Natural killer cell (primary cell): ENCODE data around the gene GRHPR. TPM values are rescaled to one million over a fixed set of nuclear protein-coding genes. Genes with fewer than 3 reads are reported as not detected.
"Not testable (repeated sequence)": the region's sequence is repeated elsewhere in the genome, so short reads cannot be mapped to it uniquely, and the experiment has no call there.

Experiments
- ATAC-seq, 3 donors: fragments of 150-1000 bp in 2 of 3; fragments of 200-7000 bp in 1 of 3; cut with Tn5 transposase; 1 replicate in 1 of 3; 2 replicates in 2 of 3; pipeline ENCODE4 v1.10.0; 2021; ENCODE audit warnings: mild to moderate bottlenecking in 2 of 3, moderate library complexity in 2 of 3
- DNase-seq, 2 donors: peaks; one replicate each; pipeline versions ENCODE4 v3.0.0 to v3.0.0-alpha.2; 2013 to 2021; ENCODE audit warnings: mixed read lengths in 1 of 2
- H3K27ac ChIP-seq: one replicate; pipeline ENCODE4 v1.5.1; 2013; ENCODE audit warnings: mild to moderate bottlenecking, low read length
- H3K27me3 ChIP-seq: one replicate; pipeline ENCODE4 v1.6.1; 2013; ENCODE audit warnings: low read length; ENCODE audit not compliant: control insufficient read depth, insufficient read depth
- H3K36me3 ChIP-seq: one replicate; pipeline ENCODE4 v1.6.1; 2013; ENCODE audit warnings: low read length; ENCODE audit not compliant: control insufficient read depth, insufficient read depth
- H3K4me1 ChIP-seq: one replicate; pipeline ENCODE4 v1.6.1; 2013; ENCODE audit warnings: low read length; ENCODE audit not compliant: control insufficient read depth, insufficient read depth
- H3K4me3 ChIP-seq: one replicate; pipeline ENCODE4 v1.5.1; 2013; ENCODE audit warnings: low read length
- H3K9me3 ChIP-seq: one replicate; pipeline ENCODE4 v1.6.1; 2013; ENCODE audit warnings: low read length; ENCODE audit not compliant: control insufficient read depth, insufficient read depth
- H3K27ac Mint-ChIP-seq, 2 donors: one replicate each; pipeline ENCODE4 v1.8.0; 2022; ENCODE audit warnings: mild to moderate bottlenecking in 2 of 2, mixed read lengths in 2 of 2, moderate library complexity in 1 of 2
- H3K27me3 Mint-ChIP-seq, 2 donors: one replicate each; pipeline ENCODE4 v1.8.0; 2022; ENCODE audit warnings: low read depth in 2 of 2, mixed read lengths in 2 of 2
- H3K36me3 Mint-ChIP-seq: one replicate; pipeline ENCODE4 v1.8.0; 2022; ENCODE audit warnings: mixed read lengths
- H3K4me1 Mint-ChIP-seq, 2 donors: one replicate each; pipeline ENCODE4 v1.8.0; 2022; ENCODE audit warnings: mixed read lengths in 2 of 2
- H3K4me3 Mint-ChIP-seq: one replicate; pipeline ENCODE4 v1.8.0; 2022; ENCODE audit warnings: mild to moderate bottlenecking, moderate library complexity, mixed read lengths
- H3K9me3 Mint-ChIP-seq, 2 donors: one replicate each; pipeline ENCODE4 v1.8.0; 2022; ENCODE audit warnings: mixed read lengths in 2 of 2
- CTCF ChIP-seq: fragments of 200-600 bp; IDR thresholded peaks from one replicate; pipeline ENCODE4 v1.8.0; 2022; ENCODE audit warnings: antibody characterized with exemption
- WGBS: methylation state at CpG from one replicate; pipeline ENCODE4 v1.1.7; 2013; ENCODE audit warnings: missing lambda C conversion rate; ENCODE audit not compliant: insufficient coverage; 5-methylcytosine and 5-hydroxymethylcytosine counted together
- intact Hi-C: fragments of 100-400 bp; cut with micrococcal nuclease; formaldehyde crosslinking; loops from one replicate; pipeline ENCODE4 v1.14.2; 2022
- total RNA-seq, 4 donors: library from RNA; stranded (reverse); fragments of 120-200 nt in 1 of 4; gene quantifications; one replicate each; pipeline versions ENCODE4 v1.2.3 to v1.2.4, GENCODE V29; 2013 to 2022

GRHPR gene
- total RNA-seq, 3 donors from 2014 or later (not counting 1 experiment from before 2014, with no cell fraction given) = 38.1 to 55.6 (median 41.1) TPM

DNA sequence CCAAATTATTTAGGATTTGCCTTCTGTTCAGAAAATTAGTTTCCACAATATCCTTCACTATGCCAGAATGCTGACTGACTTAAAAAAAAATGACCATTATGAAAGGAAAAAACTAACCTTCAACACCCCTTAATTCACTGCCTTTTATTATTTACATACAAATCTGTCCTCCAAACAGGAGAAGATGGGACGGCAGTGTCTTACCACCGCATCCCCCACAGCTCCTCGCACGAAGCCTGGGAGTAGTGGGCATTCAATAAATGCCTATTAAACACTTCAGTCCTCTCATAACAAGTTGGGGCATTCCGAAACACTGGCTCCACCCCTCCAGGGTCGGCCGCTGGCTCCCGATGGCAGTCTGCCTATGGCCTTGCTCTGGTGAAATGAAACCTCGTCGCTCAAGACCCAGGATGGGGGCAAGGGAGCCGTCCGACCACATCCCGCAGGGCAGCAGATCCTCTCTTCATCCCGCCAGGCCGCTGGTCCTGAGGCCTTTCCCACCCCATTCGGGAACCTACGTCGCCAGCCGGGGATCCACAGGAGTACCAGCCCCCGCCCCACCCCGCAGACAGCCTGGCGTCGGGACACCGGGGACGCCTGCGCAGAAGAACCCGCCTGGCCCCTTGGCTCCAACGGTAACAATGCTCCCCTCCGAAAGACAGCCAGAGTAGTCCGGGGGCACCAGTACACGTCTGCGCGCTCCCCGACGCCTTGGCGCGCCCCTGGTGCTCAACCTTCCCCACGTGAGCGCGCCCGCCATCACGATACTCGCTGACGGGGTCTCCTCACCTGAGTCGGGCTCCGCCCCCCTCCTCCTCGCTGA is 42.1 kb downstream of the GRHPR start:
- H3K27me3 ChIP-seq = no peaks in the 10 kb centered on the region
- DNase-seq = peak; percentile 71 to 93
- intact Hi-C loops = loop anchor here (1.0 kb wide), 3 partner anchors 21 to 42 kb away; partner anchors contain the start of genes GRHPR and POLR1E
- peaks cover 15% of the 10 kb centered on the region for H3K4me1 ChIP-seq
- no peaks in the 10 kb centered on the region for H3K36me3 ChIP-seq
- H3K4me3 Mint-ChIP-seq = peak overlapping the region; percentile 92
- H3K4me3 ChIP-seq = peak overlapping the region; percentile 94
- no peaks in the 10 kb centered on the region for H3K36me3 Mint-ChIP-seq
- no peaks in the 10 kb centered on the region for H3K27me3 Mint-ChIP-seq
- peaks cover 26 to 44% of the 10 kb centered on the region in 2 donors for H3K4me1 Mint-ChIP-seq
- ATAC-seq = peak; percentile 44 to 64 (median 48)
- no peaks in the 10 kb centered on the region for H3K9me3 Mint-ChIP-seq
- no peak for TF ChIP-seq CTCF
- WGBS = under 1% methylated on average over 47 of the region's 47 CpGs
- peak overlapping the region; percentile 98 for H3K27ac ChIP-seq
- H3K27ac Mint-ChIP-seq = peak overlapping the region; percentile 94 to 96
- H3K9me3 ChIP-seq = no peaks in the 10 kb centered on the region

DNA sequence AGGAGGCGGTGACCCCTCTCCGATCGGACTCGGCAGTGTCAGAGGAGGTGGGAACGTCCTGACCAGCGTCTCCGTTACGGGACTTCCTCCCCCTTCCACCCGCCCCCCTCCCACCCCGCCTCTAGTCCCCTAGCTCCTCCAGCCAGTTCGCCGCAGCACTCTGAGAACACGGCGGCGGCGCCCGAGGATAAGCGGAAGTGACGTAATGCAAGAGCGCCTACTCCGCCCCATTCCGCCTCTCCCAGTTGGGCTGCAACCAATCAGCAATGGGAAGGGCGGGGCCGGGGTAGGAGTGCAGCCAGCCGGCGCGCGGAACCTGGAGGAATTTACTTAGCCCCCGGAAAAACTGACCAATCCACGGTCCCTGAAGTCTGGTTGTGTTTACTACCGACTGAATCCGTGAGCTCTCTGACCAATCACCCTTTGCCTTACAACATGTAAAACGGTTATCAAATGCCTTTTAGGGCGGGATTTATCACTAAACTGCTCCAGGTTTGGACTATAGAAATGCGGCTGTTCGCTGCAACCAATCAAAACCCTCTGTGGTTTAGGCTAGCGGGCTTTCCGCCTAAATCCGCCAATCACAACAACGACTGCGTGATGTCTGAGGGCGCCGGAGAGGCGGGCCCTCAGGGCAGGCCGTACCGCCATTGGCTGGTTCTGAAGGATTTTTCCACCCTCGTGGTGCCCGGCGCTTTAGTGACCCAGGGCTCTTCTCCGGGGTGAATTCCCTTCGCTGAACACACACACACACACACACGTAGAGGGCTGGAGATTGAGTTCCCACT is 42.9 kb downstream of the GRHPR start, which contains the start of gene ZBTB5:
Gene ZBTB5, minus strand, starts transcription at position 202 of the 788 bp plus-strand sequence. CDS start 22,899 bp downstream, outside the sequence.
- under 1% methylated on average over 47 of the region's 52 CpGs for WGBS
- Mint-ChIP-seq H3K4me1 (peaks cover 26 to 44% of the 10 kb centered on the region in 2 donors), H3K9me3 (no peaks in the 10 kb centered on the region), H3K4me3 (peak within 1 kb of the TSS; percentile 92), H3K36me3 (no peaks in the 10 kb centered on the region), H3K27me3 (no peaks in the 10 kb centered on the region), H3K27ac (peak within 1 kb of the TSS; percentile 94 to 96)
- ATAC-seq (peak; percentile 77 to 90 (median 80)), DNase-seq (peak; percentile 99)
- Histone ChIP-seq H3K27me3 (no peaks in the 10 kb centered on the region), H3K4me3 (peak within 1 kb of the TSS; percentile 94), H3K4me1 (peaks cover 15% of the 10 kb centered on the region), H3K36me3 (no peaks in the 10 kb centered on the region), H3K27ac (peak within 1 kb of the TSS; percentile 98), H3K9me3 (no peaks in the 10 kb centered on the region)
- no peak for TF ChIP-seq CTCF
- intact Hi-C loops = loop anchor here (1.0 kb wide), 3 partner anchors 20 to 43 kb away; partner anchors contain the start of genes GRHPR and POLR1E

GRCh38 chr9:37466037-37466709 is 43.7 kb downstream of the GRHPR start:
- H3K36me3 Mint-ChIP-seq = no peaks in the 10 kb centered on the region
- Histone ChIP-seq H3K27ac (peak overlapping the region; percentile 98), H3K9me3 (no peaks in the 10 kb centered on the region), H3K27me3 (no peaks in the 10 kb centered on the region), H3K4me3 (peak overlapping the region; percentile 94), H3K4me1 (peaks cover 15% of the 10 kb centered on the region), H3K36me3 (no peaks in the 10 kb centered on the region)
- DNase-seq (peak; percentile 20 to 54), ATAC-seq (no peak)
- no peaks in the 10 kb centered on the region for H3K9me3 Mint-ChIP-seq
- H3K4me3 Mint-ChIP-seq = peak overlapping the region; percentile 92
- no peaks in the 10 kb centered on the region for H3K27me3 Mint-ChIP-seq
- no peak for TF ChIP-seq CTCF
- peaks cover 26 to 44% of the 10 kb centered on the region in 2 donors for H3K4me1 Mint-ChIP-seq
- H3K27ac Mint-ChIP-seq = peak overlapping the region; percentile 94 to 96
- intact Hi-C loops = no loop called here
- WGBS = under 1% methylated on average over 47 of the region's 47 CpGs

DNA sequence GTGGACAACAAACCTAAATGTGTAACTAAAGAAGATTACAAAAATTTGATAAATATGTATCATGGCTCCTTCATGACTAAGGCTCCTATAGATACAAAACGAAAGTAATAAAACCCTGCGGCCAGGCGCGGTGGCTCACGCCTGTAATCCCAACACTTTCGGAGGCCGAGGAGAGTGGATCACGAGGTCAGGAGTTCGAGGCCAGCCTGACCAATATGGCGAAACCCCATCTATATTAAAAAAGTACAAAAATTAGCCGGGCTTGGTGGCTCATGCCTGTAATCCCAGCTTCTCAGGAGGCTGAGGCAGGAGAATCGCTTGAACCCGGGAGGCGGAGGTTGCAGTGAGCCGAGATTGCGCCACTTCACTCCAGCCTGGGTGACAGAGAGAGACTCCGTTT is 45.0 kb downstream of the GRHPR start:
- H3K27ac ChIP-seq, intact Hi-C loops, H3K9me3 Mint-ChIP-seq, H3K27ac Mint-ChIP-seq, H3K27me3 ChIP-seq, H3K36me3 ChIP-seq, ATAC-seq, H3K9me3 ChIP-seq, H3K4me3 Mint-ChIP-seq, H3K27me3 Mint-ChIP-seq, DNase-seq, H3K4me3 ChIP-seq, H3K36me3 Mint-ChIP-seq: not testable (repeated sequence)
- WGBS = 96% methylated on average over 14 of the region's 17 CpGs
- peaks cover 15% of the 10 kb centered on the region for H3K4me1 ChIP-seq
- peaks cover 27 to 47% of the 10 kb centered on the region in 2 donors for H3K4me1 Mint-ChIP-seq
